ENCODE measurements around the gene VPS35L.
"Not testable (repeated sequence)": the region's sequence is repeated elsewhere in the genome, so short reads cannot be mapped to it uniquely, and the experiment has no call there.

Gene VPS35L

DNA sequence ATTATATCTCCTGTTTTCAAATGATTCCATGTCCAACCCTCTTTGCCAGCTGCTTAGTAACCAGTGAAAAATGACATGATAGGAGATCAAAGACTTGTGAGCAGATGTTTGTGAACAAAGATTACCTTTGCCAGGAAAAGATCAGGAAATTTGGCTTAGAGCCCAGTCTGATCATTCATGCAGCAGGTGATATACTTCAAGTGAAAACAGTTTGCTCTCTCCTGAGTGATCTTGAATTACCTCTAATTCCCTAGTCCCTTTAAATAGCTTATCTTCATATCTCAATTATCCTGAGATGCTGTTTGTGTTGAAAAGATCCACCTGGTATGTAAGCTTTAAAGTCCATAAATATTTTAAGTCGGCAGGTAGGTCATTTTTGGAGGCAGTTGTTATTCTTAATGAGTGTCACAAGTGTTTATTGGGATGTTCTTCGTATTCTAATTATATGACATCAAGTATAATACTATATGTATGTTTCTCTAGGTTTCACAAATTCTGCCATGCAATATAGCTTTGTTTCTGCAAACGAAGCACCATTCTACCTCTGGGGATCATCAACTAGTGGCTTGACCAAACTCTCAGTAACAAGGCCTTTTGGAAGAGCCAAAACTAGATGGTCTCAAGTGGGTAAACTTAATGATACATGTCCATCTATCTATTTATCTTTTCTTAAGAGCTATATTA, 13.2 kb upstream of the VPS35L start:
- TF ChIP-seq, protein P1, sequence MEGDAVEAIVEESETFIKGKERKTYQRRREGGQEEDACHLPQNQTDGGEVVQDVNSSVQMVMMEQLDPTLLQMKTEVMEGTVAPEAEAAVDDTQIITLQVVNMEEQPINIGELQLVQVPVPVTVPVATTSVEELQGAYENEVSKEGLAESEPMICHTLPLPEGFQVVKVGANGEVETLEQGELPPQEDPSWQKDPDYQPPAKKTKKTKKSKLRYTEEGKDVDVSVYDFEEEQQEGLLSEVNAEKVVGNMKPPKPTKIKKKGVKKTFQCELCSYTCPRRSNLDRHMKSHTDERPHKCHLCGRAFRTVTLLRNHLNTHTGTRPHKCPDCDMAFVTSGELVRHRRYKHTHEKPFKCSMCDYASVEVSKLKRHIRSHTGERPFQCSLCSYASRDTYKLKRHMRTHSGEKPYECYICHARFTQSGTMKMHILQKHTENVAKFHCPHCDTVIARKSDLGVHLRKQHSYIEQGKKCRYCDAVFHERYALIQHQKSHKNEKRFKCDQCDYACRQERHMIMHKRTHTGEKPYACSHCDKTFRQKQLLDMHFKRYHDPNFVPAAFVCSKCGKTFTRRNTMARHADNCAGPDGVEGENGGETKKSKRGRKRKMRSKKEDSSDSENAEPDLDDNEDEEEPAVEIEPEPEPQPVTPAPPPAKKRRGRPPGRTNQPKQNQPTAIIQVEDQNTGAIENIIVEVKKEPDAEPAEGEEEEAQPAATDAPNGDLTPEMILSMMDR (IDR thresholded peaks at IDR 0.05; ENCODE audit: low read depth, low read length, poor library complexity, severe bottlenecking): no peak
- TF ChIP-seq EZH2phosphoT487 (IDR thresholded peaks at IDR 0.05; ENCODE audit: borderline replicate concordance, low read length): no peak
- Histone ChIP-seq H3K9me3 (ENCODE audit: control insufficient read depth, insufficient read depth, low read length) (no peaks in the 10 kb centered on the region), H3K4me3 (ENCODE audit: low read length) (no peak overlapping the region), H3F3A (ENCODE audit: control insufficient read depth, insufficient read depth) (peaks cover 3% of the 10 kb centered on the region; the same call in 1 of the 2 replicates), H3K4me2 (ENCODE audit: low read length) (no peak overlapping the region), H3K4me1 (ENCODE audit: control insufficient read depth, low read length) (no peaks in the 10 kb centered on the region), H4K20me1 (ENCODE audit: control insufficient read depth, insufficient read depth, low read depth, low read length) (no peaks in the 10 kb centered on the region), H3K79me2 (ENCODE audit: control insufficient read depth, low read length) (no peaks in the 10 kb centered on the region), H3K9me2 (replicated peaks; ENCODE audit: control insufficient read depth, low read length) (no peaks in the 10 kb centered on the region), H3K27me3 (ENCODE audit: control insufficient read depth, low read length) (no peaks in the 10 kb centered on the region), H3K27ac (ENCODE audit: low read depth, low read length) (no peak overlapping the region), H3K36me3 (ENCODE audit: control insufficient read depth, low read length) (peaks cover 78% of the 10 kb centered on the region)

DNA sequence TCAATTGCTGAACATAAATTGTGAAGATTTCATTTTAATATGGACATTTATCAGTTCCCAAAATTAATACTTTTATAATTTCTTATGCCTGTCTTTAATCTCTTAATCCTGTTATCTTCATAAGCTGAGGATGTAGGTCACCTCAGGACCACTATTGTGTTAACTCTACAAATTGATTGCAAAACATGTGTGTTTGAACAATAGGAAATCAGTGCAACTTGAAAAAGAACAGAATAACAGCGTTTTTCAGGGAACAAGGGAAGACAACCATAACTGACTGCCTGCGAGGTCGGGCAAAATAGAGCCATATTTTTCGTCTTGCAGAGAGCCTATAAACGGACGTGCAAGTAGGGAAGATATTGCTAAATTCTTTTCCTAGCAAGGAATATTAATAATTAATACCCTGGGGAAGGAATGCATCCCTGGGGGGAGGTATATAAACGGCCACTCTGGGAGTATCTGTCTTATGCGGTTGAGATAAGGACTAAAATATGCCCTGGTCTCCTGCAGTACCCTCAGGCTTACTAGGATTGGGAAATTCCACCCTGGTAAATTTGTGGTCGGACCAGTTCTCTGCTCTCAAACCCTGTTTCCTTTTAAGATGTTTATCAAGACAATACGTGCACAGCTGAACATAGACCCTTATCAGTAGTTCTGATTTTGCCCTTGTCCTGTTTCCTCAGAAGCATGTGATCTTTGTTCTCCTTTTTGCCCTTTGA, 12.1 kb upstream of the VPS35L start:
- H3K79me2 ChIP-seq (ENCODE audit: control insufficient read depth, low read length); H3K27me3 ChIP-seq (ENCODE audit: control insufficient read depth, low read length); H3K9me3 ChIP-seq (ENCODE audit: control insufficient read depth, insufficient read depth, low read length); H3K27ac ChIP-seq (ENCODE audit: low read depth, low read length); H3K9me2 ChIP-seq (replicated peaks; ENCODE audit: control insufficient read depth, low read length); H4K20me1 ChIP-seq (ENCODE audit: control insufficient read depth, insufficient read depth, low read depth, low read length); H3K4me1 ChIP-seq (ENCODE audit: control insufficient read depth, low read length); H3K4me2 ChIP-seq (ENCODE audit: low read length); H3F3A ChIP-seq (ENCODE audit: control insufficient read depth, insufficient read depth); H3K4me3 ChIP-seq (ENCODE audit: low read length): not testable (repeated sequence)
- peaks cover 79% of the 10 kb centered on the region for H3K36me3 ChIP-seq (ENCODE audit: control insufficient read depth, low read length)

- Histone ChIP-seq H3K4me1 (ENCODE audit: control insufficient read depth, low read length) (no peaks in the 10 kb centered on the region), H3K4me3 (ENCODE audit: low read length) (no peak overlapping the region), H3K79me2 (ENCODE audit: control insufficient read depth, low read length) (no peaks in the 10 kb centered on the region), H3K4me2 (ENCODE audit: low read length) (no peak overlapping the region), H3K27me3 (ENCODE audit: control insufficient read depth, low read length) (no peaks in the 10 kb centered on the region), H3K9me2 (replicated peaks; ENCODE audit: control insufficient read depth, low read length) (no peaks in the 10 kb centered on the region), H3K36me3 (ENCODE audit: control insufficient read depth, low read length) (peaks cover 77% of the 10 kb centered on the region), H3F3A (ENCODE audit: control insufficient read depth, insufficient read depth) (peaks cover 12% of the 10 kb centered on the region), H4K20me1 (ENCODE audit: control insufficient read depth, insufficient read depth, low read depth, low read length) (no peaks in the 10 kb centered on the region), H3K27ac (ENCODE audit: low read depth, low read length) (no peak overlapping the region), H3K9me3 (ENCODE audit: control insufficient read depth, insufficient read depth, low read length) (no peaks in the 10 kb centered on the region)
- TF ChIP-seq, protein P1 (IDR thresholded peaks at IDR 0.05; ENCODE audit: low read depth, low read length, poor library complexity, severe bottlenecking): no peak
- no peak for TF ChIP-seq EZH2phosphoT487 (IDR thresholded peaks at IDR 0.05; ENCODE audit: borderline replicate concordance, low read length)
These were observed 7.4 kb upstream of the VPS35L start for GRCh38 chr16:19548144-19548543.

DNA sequence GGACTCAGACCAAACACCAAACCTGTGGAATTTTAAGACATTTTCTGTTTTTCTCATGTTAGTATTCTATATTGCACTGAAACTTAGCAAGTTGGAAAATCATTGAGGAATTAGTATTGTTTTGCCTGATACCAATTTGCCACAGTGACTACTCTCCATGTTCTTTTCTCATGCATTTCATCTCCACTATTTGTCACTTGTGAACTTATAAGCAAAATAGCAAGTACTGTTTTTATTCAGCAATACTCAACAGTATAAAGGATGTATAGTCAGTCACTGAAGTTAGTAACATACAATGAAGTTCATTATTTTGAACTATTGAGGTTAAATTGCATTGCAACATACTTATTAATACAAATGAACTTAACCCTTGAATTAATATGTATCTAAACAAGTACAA, 5.8 kb upstream of the VPS35L start:
- Histone ChIP-seq H3K9me3 (ENCODE audit: control insufficient read depth, insufficient read depth, low read length) (no peaks in the 10 kb centered on the region), H3K79me2 (ENCODE audit: control insufficient read depth, low read length) (no peaks in the 10 kb centered on the region), H3F3A (ENCODE audit: control insufficient read depth, insufficient read depth) (peaks cover 12% of the 10 kb centered on the region), H3K4me2 (ENCODE audit: low read length) (no peak overlapping the region), H3K36me3 (ENCODE audit: control insufficient read depth, low read length) (peaks cover 68% of the 10 kb centered on the region), H3K4me1 (ENCODE audit: control insufficient read depth, low read length) (peaks cover 6% of the 10 kb centered on the region), H3K27me3 (ENCODE audit: control insufficient read depth, low read length) (no peaks in the 10 kb centered on the region), H3K9me2 (replicated peaks; ENCODE audit: control insufficient read depth, low read length) (no peaks in the 10 kb centered on the region), H4K20me1 (ENCODE audit: control insufficient read depth, insufficient read depth, low read depth, low read length) (no peaks in the 10 kb centered on the region), H3K27ac (ENCODE audit: low read depth, low read length) (no peak overlapping the region), H3K4me3 (ENCODE audit: low read length) (no peak overlapping the region)
- TF ChIP-seq, protein P1 (IDR thresholded peaks at IDR 0.05; ENCODE audit: low read depth, low read length, poor library complexity, severe bottlenecking): no peak
- no peak for TF ChIP-seq EZH2phosphoT487 (IDR thresholded peaks at IDR 0.05; ENCODE audit: borderline replicate concordance, low read length)

Measured in DOHH2 (cell line).